Measurements from ENCODE around the gene ADGRD1. TPM values are rescaled to one million over a fixed set of nuclear protein-coding genes. Genes with fewer than 3 reads are reported as not detected.

ADGRD1 gene
- polyA plus RNA-seq, 3 donors, result 4.7 to 17.9 (median 4.9) TPM

GRCh38 chr12:131114942-131115584 lies 161.4 kb downstream of the ADGRD1 start:
- Histone ChIP-seq H3K9me3 (replicated peaks in 1 of 2; ENCODE audit: control insufficient read depth in 1 of 2, insufficient read depth in 1 of 2, low read length in 2 of 2) (no peaks in the 10 kb centered on the region), H3K27me3 (ENCODE audit: control insufficient read depth in 2 of 2, insufficient read depth in 2 of 2, low read length in 2 of 2) (no peaks in the 10 kb centered on the region), H3K9ac (ENCODE audit: insufficient read depth, low read length, poor library complexity, severe bottlenecking) (no peak overlapping the region), H2AFZ (ENCODE audit: insufficient read depth, low read depth, low read length, poor library complexity, severe bottlenecking) (no peak overlapping the region), H4K20me1 (ENCODE audit: insufficient read depth, low read length) (no peaks in the 10 kb centered on the region), H3K36me3 (replicated peaks in 1 of 2; ENCODE audit: control insufficient read depth in 1 of 2, insufficient read depth in 2 of 2, low read length in 2 of 2) (no peaks in the 10 kb centered on the region), H3K4me3 (replicated peaks in 1 of 3; ENCODE audit: low read depth in 2 of 3, low read length in 3 of 3) (no peak overlapping the region), H3K79me2 (ENCODE audit: insufficient read depth, low read length) (no peaks in the 10 kb centered on the region), H3K27ac (ENCODE audit: low read depth in 1 of 2, low read length in 2 of 2) (no peak overlapping the region), H3K4me2 (replicated peaks; ENCODE audit: extremely low read depth, low read length, poor library complexity, severe bottlenecking) (no peak overlapping the region), H3K4me1 (ENCODE audit: control insufficient read depth in 1 of 2, insufficient read depth in 2 of 2, low read length in 2 of 2) (no peaks in the 10 kb centered on the region)
- peaks cover 0 to 3% (median 0%) of the 10 kb centered on the region in 7 donors for H3K9me3 Mint-ChIP-seq
- 86% methylated on average over 6 of the region's 18 CpGs for WGBS (ENCODE audit: insufficient coverage)
- intact Hi-C loops (cut with micrococcal nuclease), result no loop called here
- H3K36me3 Mint-ChIP-seq, result peaks cover 16 to 30% of the 10 kb centered on the region in 2 donors
- peaks cover 0 to 8% (median 5%) of the 10 kb centered on the region in 3 donors for H3K27me3 Mint-ChIP-seq (ENCODE audit: low read depth in 3 of 3)
- DNase-seq, result no peak
- H3K27ac Mint-ChIP-seq, result no peak overlapping the region
- H3K4me3 Mint-ChIP-seq, result no peak overlapping the region
- H3K4me1 Mint-ChIP-seq, result peaks cover 5% of the 10 kb centered on the region
- TF ChIP-seq CTCF (IDR thresholded peaks at IDR 0.05), result no peak

GRCh38 chr12:131115766-131116467 lies 162.2 kb downstream of the ADGRD1 start:
- H3K4me3 Mint-ChIP-seq, result no peak overlapping the region
- WGBS (ENCODE audit: insufficient coverage), result 94% methylated on average over 7 of the region's 8 CpGs
- Histone ChIP-seq H3K27ac (ENCODE audit: low read depth in 1 of 2, low read length in 2 of 2) (no peak overlapping the region), H3K9ac (ENCODE audit: insufficient read depth, low read length, poor library complexity, severe bottlenecking) (no peak overlapping the region), H3K4me3 (replicated peaks in 1 of 3; ENCODE audit: low read depth in 2 of 3, low read length in 3 of 3) (no peak overlapping the region), H2AFZ (ENCODE audit: insufficient read depth, low read depth, low read length, poor library complexity, severe bottlenecking) (no peak overlapping the region), H3K9me3 (replicated peaks in 1 of 2; ENCODE audit: control insufficient read depth in 1 of 2, insufficient read depth in 1 of 2, low read length in 2 of 2) (no peaks in the 10 kb centered on the region), H4K20me1 (ENCODE audit: insufficient read depth, low read length) (no peaks in the 10 kb centered on the region), H3K79me2 (ENCODE audit: insufficient read depth, low read length) (no peaks in the 10 kb centered on the region), H3K36me3 (replicated peaks in 1 of 2; ENCODE audit: control insufficient read depth in 1 of 2, insufficient read depth in 2 of 2, low read length in 2 of 2) (no peaks in the 10 kb centered on the region), H3K27me3 (ENCODE audit: control insufficient read depth in 2 of 2, insufficient read depth in 2 of 2, low read length in 2 of 2) (no peaks in the 10 kb centered on the region), H3K4me1 (ENCODE audit: control insufficient read depth in 1 of 2, insufficient read depth in 2 of 2, low read length in 2 of 2) (no peaks in the 10 kb centered on the region), H3K4me2 (replicated peaks; ENCODE audit: extremely low read depth, low read length, poor library complexity, severe bottlenecking) (no peak overlapping the region)
- intact Hi-C loops (cut with micrococcal nuclease), result no loop called here
- peaks cover 5% of the 10 kb centered on the region for H3K4me1 Mint-ChIP-seq
- DNase-seq, result no peak
- peaks cover 16 to 30% of the 10 kb centered on the region in 2 donors for H3K36me3 Mint-ChIP-seq
- peaks cover 0 to 3% (median 0%) of the 10 kb centered on the region in 7 donors for H3K9me3 Mint-ChIP-seq
- TF ChIP-seq CTCF (IDR thresholded peaks at IDR 0.05), result no peak
- no peak overlapping the region for H3K27ac Mint-ChIP-seq
- peaks cover 1 to 6% (median 3%) of the 10 kb centered on the region in 3 donors for H3K27me3 Mint-ChIP-seq (ENCODE audit: low read depth in 3 of 3)
